Measurements from ENCODE around the gene PKIB.

Gene PKIB

DNA sequence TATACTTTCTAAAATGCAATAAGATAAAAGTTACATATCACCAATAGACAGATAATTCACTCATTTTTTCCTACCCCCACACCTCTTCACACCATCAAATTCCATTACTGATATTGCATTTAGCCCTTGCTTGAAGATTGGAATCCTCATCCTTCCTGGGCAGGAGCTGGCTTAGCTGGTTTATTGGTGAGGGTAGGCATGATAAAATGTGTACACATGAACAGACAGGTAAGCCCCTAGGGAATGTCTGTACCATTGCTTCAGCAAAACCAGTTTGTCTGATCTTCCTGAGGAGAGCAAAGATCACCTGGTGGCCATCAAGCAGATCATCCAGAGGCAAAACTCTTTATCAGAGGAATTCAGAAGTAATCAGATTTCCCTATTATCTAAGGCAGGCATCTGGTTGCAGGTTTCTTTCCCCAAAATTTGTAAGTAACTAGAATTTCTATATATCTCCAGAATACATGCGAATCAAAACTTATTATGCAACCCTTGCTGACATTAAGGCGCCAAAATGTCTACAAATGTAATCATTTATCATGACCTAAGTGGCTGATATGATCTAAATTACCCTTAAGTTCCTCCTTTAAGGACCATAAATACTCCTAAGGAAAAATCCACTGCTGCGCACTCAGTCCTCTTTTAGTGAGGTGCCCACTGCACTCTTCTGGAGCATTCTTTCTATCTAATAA is 162.7 kb downstream of the PKIB start:
- Histone ChIP-seq H3K9ac (no peak overlapping the region), H3K27ac (no peak overlapping the region), H3K4me2 (ENCODE audit: low read length) (no peak overlapping the region), H3K9me3 (ENCODE audit: control insufficient read depth, low read length) (no peaks in the 10 kb centered on the region), H3K79me2 (no peaks in the 10 kb centered on the region), H3K4me1 (no peaks in the 10 kb centered on the region), H3K36me3 (ENCODE audit: control insufficient read depth, insufficient read depth, low read length) (no peaks in the 10 kb centered on the region), H3K27me3 (ENCODE audit: control insufficient read depth, insufficient read depth, low read length) (no peaks in the 10 kb centered on the region), H2AFZ (no peak overlapping the region), H3K4me3 (ENCODE audit: low read depth, low read length) (no peak overlapping the region)
- TF ChIP-seq, protein P1, sequence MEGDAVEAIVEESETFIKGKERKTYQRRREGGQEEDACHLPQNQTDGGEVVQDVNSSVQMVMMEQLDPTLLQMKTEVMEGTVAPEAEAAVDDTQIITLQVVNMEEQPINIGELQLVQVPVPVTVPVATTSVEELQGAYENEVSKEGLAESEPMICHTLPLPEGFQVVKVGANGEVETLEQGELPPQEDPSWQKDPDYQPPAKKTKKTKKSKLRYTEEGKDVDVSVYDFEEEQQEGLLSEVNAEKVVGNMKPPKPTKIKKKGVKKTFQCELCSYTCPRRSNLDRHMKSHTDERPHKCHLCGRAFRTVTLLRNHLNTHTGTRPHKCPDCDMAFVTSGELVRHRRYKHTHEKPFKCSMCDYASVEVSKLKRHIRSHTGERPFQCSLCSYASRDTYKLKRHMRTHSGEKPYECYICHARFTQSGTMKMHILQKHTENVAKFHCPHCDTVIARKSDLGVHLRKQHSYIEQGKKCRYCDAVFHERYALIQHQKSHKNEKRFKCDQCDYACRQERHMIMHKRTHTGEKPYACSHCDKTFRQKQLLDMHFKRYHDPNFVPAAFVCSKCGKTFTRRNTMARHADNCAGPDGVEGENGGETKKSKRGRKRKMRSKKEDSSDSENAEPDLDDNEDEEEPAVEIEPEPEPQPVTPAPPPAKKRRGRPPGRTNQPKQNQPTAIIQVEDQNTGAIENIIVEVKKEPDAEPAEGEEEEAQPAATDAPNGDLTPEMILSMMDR (IDR thresholded peaks at IDR 0.05), result no peak
